Measurements from ENCODE around the gene AQP2.

AQP2 gene

DNA sequence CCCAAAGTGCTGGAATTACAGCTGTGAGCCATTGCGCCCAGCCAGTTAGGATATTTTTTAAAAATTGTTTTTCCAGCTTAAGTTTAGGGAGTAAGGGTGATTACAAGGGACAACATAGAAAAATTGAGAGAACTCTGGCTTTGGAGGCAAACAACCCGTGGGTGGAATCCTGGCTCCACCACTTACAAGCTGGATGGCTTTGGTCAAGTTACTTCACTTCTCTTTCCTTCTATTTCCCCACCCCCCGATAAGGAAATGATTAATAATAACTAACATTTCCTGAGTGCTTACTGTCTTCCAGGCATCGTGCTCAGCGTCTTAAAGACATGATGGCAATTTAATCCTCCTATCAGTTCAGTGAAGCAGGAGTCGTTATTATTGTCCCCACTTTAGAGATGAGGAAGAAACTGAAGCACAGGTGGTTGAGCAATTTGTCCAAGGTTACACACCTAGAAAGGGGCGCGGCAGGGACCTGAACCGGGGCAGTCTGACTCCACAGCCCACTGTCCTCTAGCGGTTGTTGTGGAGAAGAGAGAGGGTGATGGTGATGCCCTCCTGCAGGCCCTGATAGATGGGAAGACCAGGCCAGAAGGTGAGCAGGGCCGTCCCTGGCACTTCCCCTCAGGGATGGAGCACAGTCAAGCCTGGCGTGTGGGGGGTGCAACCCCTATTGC is 30.2 kb upstream of the AQP2 start:
- no peak for DNase-seq (ENCODE audit: low read depth in 1 of 2, low spot score in 1 of 2)

DNA sequence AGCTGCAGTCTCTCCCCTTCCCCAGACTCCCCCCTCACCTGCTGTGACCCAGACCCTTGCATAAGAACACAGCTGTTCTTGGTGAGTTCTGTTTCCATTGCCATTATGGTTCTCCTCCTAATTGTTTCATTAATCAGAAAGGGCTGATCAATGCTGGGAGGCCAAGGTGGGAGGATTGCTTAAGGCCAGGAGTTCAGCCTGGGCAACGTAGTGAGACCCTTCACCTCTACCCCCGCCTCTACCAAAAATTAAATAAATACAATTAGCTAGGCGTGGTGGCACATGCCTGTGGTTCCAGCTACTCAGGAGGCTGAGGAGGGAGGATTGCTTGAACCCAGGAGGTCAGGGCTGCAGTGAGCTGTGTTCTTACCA is 29.6 kb upstream of the AQP2 start:
- DNase-seq (ENCODE audit: low read depth in 1 of 2, low spot score in 1 of 2), result no peak

DNA sequence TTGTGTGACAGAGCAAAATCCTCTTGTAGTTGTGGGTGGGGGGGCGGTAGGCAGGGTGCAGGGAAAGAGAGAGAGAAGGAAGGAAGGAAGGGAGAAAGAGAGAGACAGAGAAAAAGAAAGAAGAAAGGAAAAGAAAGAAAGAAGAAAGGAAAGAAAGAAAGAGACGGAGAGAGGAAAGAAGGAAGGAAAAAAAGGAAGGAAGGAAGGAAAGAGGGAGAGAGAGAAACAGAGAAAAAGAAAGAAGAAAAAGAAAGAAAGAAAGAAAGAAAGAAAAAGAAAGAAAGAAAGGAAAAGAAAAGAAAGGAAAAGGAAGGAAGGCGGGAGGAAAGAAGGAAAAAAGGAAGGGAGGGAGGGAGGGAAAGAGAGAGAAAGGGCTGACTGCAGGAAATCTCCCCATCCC is 29.2 kb upstream of the AQP2 start:
- no peak for DNase-seq (ENCODE audit: low read depth in 1 of 2, low spot score in 1 of 2)

DNA sequence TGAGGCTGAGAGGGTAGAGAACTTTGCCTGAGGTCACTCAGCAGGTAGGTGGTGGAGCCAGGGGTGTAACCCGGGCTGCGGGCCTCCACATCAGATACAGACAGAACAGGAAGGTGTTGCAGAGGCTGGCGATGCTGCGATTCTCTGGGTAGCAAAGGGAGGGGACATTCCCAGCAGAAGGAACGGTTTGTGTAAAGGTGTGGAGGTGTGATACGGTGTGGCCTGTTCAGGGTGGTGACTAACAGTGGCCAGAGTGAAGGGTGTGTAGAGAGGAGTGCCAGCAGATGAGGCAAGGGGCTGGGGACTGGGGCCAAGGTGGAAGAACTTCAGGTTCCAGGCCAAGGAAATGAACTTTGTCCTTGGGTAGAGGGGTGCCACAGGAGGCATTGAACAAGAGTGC is 28.6 kb upstream of the AQP2 start:
- no peak for DNase-seq (ENCODE audit: low read depth in 1 of 2, low spot score in 1 of 2)

DNA sequence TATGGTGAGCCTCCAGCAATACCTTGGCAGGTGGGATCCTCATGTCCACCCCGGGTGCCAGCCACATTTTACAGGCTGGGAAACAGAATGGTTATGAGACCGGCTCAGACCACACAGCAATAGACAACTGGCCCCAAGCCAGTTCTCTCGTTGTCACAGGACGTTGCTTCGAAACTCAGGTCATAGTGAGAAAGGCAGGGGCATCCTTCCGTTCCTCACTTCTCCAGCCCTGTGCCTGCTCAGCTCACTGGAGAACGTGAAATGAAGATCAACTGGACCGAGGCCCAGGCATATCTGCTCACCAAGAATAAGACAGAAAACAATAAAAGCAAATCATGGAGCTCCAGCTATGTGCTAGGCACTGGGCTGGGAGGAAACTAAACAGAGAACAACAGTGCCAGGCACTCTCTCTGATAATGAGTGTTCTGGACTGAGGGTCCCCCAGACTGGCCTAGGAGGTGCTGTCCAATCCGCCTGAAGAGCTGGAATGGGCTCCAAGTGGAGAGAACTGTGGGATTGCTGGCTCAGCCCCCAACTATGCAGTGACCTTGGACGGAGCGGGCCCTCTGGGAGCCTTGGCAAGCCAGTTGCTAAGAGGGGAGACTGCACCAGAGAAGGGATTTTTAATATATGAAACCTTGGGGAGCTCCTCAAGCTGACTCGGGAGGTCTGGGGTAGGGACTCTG is 28.0 kb upstream of the AQP2 start:
- DNase-seq (ENCODE audit: low read depth in 1 of 2, low spot score in 1 of 2), result no peak

DNA sequence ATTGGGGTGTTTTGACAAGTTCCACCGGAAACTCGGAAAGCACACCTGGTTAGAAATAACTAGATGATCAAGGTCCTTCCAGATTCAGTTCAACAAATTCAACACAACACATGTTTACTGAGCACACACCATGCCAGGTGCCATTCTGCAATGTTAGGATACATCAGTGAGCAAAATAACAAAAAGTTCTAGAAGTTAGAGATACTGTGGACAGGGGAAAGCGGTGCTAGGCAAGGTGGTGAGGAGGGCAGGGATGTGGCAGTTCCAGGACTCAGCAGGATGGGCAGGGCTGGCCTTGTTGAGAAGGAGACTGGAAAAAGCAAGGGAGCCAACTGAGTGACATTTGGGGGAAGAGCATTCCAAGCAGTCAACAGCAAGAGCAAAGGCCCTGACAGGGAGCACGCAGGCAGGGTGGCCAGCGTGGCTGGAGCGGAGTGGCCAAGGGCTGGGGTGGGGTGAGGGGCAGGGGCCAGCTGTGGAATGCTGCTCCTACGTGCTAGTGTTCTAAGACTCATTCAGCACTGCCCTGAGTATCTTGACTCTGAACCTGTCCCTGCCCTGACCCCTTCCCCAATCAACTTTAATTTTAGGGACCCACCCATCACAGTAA is 27.4 kb upstream of the AQP2 start:
- DNase-seq (ENCODE audit: low read depth in 1 of 2, low spot score in 1 of 2), result no peak

DNA sequence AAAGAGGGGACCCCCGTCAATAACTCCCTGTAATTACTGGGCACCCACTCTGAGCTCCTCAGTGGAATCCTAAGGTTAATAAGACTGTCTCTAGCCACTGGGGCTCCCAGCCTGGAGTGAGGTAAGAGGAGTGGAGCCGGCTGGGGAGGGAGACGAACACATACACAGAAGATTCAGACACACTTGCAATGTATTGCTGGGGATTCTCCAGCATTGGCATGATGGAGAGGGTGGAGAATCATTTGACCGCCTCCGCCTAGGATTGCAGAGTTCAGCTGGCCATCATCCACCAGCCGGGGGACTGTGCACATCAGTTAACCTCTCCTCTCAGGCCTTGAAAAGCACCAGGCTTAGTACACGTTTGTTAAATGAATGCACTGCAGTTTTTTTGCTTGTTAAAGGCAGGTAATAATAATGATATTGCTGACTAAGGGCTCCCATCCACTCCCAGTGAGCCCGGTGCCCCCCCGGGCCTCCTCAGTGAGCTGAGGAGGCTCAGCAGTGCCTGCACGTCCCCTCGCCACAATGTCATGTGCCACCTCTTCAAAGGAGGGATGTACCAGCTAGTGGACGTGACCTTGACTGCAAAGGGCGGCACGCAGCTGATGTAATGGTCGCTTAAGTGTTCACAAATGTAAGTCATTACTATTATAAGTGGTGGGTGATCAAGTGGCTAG is 26.5 kb upstream of the AQP2 start:
- DNase-seq (ENCODE audit: low read depth in 1 of 2, low spot score in 1 of 2), result no peak

DNA sequence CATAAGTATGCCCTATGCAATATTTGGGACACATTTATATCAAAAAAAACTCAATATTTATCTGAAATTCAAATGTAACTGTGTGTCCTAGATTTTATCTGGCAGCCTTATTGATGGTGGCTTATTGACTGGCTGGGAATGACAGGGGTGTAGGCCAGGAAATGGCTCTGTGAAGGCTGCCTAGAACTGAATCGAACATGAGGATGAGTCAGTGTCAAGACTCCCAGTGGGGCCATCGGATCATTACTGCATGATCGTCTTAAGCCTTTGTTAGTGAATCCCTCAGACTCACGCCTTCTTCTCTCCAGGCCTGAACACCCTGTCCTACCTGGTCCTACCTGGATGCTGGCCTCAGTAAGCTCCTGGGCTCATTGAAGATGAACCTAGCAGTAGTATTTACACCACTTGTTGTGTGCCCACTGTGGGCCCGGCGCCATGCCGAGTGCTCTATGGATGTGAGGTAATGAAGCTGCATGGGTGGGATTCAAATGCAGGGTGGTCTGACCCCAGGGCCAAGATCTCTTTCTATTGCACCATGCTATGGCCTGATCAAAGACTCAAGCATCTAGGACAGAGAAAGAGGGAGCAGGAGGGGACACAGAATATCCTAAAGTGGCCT is 25.8 kb upstream of the AQP2 start:
- DNase-seq (ENCODE audit: low read depth in 1 of 2, low spot score in 1 of 2), result no peak

DNA sequence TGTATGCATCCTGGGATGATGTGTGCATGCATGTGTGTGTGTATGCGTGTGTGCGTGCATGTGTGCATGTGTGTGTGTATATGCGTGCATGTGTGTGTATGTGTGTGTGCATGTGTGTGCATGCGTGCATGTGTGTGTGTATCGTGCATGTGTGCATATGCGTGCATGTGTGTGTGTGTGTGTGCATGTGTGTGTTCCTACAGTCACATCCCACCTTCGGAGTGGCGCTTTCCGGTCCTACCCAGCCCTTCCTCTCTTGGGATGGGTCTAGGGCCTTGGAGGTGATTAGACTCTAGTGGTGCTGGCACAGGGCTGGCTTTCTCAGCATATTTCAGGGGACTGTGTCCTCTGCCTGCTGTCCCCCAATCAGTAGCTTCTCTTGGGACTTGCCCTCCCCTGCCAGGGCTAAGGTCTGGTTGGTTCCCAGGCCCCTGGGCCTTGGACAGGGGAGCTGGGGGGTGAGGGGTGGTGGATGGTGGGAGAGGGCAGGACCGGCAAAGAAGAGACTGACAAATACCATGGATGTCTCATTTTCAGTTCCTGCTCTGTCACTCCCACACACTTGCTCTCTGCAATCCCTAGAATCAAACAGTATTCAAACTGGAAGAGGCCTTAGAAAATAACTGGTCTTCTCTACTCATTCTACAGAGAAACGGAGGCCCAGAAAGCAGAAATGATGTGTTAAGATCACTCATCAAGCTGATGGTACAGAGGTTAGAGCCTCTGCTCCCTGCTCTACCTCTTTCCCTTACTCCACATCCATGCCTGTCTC is 24.9 kb upstream of the AQP2 start:
- DNase-seq (ENCODE audit: low read depth in 1 of 2, low spot score in 1 of 2), result no peak

DNA sequence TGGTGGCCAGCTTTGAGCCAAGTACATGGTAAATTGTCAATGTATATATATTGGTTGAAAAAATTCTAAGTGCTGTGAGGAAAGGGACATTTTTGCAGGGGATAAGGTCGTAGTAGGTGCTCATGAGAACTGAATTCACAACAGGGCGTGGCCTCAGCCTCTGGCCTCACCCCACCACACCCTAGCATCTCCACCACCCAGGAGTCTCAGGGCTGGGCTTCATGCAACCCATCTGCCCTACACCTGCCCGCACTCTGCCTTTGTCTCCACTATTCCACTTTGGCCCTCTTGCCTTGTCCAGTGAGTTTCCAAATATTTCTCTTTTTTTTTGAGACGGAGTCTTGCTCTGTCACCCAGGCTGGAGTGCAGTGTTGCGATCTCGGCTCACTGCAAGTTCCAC is 22.1 kb upstream of the AQP2 start:
- DNase-seq (ENCODE audit: low read depth in 1 of 2, low spot score in 1 of 2), result no peak

DNA sequence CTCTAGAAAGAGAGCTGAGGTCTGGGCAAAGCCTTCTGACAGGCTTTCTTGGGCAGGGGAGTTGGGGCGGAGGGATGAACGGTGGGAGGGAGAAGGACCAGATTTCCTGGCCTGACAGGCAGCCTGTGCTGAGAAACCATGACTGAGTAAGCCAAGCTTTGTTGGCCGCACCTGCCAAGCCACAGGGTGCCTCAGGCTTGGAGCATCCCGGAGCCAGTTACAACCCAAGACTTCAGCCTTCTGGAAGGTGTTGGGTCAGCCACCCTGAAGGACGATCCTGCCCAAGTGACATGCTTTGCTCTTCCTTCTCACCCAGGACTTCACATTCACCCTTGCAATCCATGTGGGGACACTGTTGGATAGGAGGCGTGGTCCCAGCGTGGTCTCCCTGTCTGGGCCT is 21.0 kb upstream of the AQP2 start:
- DNase-seq (ENCODE audit: low read depth in 1 of 2, low spot score in 1 of 2), result no peak

DNA sequence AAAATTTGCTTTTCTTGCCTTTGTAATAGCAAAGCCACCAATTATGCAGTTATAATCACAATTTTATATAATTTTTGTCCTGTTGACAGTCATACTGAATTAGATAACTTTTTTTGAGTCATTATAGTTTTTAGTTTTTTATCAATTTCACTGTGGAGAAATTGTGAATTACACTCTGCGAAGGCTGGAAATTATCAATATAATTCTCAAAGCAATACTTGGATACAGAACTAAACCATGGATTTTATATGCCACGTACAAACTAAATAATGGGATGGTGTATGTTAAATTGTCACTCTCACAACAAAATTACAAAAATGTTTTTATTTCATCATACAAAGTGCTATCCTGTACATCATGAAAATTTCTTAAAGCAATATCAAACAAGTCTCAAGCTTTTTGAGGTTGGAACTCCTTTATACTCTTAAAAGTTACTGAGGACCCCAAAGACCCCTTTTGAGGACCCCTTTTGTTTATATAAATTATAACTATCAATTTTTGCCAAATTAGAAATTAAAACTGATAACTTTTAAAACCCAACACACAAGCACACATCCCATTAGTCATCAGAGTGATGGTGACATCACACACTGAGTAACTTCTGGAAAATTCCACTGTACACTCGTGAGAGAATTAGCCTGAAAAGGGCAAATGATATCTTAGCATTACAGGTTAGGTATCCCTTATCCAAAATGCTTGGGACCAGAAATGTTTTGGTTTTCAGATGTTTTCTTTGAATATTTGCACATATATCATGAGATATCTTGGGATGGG is 19.8 kb upstream of the AQP2 start:
- no peak for DNase-seq (ENCODE audit: low read depth in 1 of 2, low spot score in 1 of 2)

DNA sequence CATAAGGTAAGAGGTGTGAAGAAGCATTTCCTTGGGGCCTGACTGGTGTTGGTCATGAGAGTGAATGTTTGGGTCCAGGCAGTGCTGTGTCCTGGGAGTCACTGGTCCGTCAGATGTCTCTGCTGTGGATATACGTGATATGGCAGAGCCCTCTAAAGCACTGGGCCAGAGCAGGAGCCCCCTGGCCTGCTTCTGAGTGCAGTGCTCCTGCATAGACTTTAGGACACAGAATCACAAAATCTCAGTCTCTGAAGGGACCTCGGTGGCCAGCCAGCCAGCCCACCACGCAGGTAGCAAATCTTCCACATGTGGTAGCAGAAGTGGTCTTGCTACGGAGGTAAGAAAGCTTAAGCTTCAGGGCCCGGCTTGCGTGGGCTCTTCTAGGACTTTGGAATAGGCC is 18.5 kb upstream of the AQP2 start:
- DNase-seq (ENCODE audit: low read depth in 1 of 2, low spot score in 1 of 2), result no peak

DNA sequence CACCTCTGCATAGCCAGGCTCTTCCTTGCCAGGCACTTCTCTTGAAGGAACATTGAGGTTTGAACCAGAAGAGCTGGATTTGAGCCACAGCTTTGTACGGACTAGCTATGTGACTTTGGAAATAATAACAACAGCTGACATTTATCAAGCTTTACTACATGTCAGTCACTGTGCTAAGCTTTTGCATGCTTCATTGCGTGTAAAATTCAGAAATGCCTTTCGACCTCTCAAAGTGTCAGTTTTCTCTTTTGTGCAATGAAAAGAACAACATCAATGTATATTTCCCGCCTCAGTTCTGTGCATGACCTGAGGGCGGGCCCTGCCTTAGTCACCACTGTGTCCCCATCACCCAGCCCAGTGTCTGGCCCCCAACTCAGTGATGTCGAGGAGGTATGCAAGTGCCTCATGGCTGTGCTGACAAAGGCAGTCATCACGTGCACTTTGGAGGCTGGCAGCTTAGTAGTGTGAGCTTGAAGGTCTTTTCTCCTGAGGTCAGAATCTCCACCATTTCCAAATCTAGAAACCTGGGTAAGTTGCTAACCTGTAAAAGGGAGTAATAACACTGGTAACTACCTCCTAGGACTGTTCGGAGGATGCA is 17.9 kb upstream of the AQP2 start:
- no peak for DNase-seq (ENCODE audit: low read depth in 1 of 2, low spot score in 1 of 2)

DNA sequence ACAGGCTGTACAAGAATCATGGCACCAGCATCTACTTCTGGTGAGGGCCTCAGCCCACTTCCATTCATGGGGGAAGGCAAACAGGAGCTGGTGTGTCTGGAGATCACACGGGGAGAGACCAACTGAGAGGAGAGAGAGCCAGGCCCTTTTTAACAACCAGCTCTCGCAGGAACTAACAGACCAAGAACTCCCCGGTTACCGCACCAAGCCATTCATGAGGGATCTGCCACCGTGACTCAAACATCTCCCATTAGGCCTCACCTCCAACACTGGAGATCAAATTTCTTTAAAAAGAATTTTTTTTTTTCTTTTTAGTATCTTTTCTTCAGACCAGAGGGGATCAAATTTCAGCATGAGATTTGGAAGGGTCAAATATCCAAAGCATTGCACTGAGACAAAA is 16.7 kb upstream of the AQP2 start:
- no peak for DNase-seq (ENCODE audit: low read depth in 1 of 2, low spot score in 1 of 2)

DNA sequence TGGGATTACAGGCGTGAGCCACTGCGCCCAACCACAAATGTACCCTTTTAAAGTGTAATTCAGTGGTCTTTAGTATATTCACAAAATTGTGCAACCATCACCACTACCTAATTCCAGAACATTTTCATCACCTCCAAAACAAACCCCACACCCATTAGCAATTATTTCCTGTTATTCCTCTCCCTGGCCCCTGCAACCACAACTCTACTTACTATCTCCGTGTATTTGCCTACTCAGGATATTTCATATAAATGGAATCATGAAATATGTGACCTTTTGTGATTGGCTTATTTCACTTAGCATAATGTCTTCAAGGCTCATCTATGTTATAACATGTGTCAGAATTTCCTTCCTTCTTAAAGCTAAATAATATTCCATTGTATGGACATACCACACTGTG is 16.0 kb upstream of the AQP2 start:
- DNase-seq (ENCODE audit: low read depth in 1 of 2, low spot score in 1 of 2), result no peak

DNA sequence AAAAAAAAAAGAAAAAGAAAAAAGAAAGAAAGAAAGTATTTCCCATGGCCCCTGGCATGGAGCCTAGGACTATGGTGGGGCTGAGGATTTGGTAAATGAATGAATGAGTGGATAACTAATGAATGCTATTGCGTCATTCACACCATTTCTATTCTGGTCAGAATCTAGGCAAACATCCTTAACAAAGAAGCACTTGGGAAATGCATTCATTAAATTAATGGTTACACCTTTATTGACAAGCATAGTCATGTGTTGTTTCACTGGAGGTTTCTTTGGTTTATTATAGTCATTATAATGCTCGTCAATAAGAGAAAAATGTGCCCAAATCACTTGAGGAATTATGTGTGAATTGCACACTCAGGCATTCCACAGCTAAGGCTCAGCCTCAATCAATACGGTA is 13.6 kb upstream of the AQP2 start:
- no peak for DNase-seq (ENCODE audit: low read depth in 1 of 2, low spot score in 1 of 2)

DNA sequence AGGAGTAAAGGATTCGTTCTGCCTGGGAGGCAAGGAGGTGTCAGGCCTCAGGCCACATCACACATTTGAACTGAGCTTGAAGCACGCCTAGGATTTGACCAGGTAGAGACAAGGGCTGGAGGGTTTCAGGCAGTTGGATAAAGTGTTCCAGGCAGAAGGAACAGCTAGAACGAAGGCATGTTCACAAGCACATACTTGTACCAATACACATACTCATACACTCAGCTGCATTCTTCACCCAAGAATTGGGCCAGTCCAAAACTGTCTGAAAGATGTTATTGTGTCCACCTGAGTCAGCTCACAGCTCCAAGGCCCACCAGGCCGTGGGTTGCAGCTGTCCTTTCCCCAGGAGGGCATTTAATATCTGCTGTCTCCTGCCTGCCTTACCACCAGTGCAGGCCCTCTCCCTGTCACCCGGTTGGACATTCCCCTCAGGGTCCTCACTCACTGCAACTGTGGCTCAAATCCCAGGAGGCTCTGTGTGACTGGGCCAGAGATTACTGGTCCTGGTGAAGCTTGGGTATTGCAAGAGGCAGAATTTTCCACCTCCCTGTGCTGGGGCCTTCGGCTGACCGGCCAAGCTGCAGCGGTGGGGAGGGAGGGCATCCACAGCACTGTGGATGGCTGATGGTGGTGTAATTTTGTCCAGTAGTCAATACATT is 12.8 kb upstream of the AQP2 start:
- DNase-seq (ENCODE audit: low read depth in 1 of 2, low spot score in 1 of 2), result no peak

DNA sequence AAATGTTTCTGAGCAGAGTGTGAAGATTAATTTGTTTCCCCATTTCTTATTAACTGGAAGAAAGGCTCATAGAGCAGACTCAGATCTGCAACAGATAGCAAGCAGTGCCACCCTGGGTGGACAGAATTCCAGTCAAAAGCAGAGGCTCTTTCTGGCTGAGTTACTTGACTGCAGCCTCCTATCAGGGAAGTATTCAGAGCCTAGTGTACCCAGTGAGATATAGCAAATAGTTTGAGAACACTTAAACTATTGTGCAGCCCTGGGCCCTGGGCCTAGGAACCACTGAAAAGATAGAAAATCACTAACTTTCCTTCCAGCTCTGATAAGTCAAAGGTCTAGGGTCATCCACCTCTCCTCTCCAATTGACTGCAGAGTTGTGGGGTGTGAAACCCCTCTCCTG is 11.2 kb upstream of the AQP2 start:
- DNase-seq (ENCODE audit: low read depth in 1 of 2, low spot score in 1 of 2), result no peak

Measured in stimulated activated CD4-positive, alpha-beta T cell treated with anti-CD3 and anti-CD28 coated beads, Interleukin-15, amount 100 ng/mL, for 1 hour (primary cell).